Neural crest cell (in vitro differentiated cells): ENCODE results near the gene TCF4. TPM values are rescaled to one million over a fixed set of nuclear protein-coding genes. Genes with fewer than 3 reads are reported as not detected.

Experiments used
- DNase-seq: peaks from one replicate; pipeline ENCODE4 v3.0.0; 2021; ENCODE audit warnings: low read depth, mixed read lengths, low spot score
- H3K27ac Mint-ChIP-seq: one replicate; pipeline ENCODE4 v1.8.0; 2021; ENCODE audit warnings: mild to moderate bottlenecking, mixed read lengths; ENCODE audit not compliant: unreplicated experiment
- H3K27me3 Mint-ChIP-seq: 2 replicates; pipeline ENCODE4 v1.8.0; 2021; ENCODE audit warnings: low read depth, mild to moderate bottlenecking, mixed read lengths
- H3K36me3 Mint-ChIP-seq: 2 replicates; pipeline ENCODE4 v1.8.0; 2021; ENCODE audit warnings: low read depth, mild to moderate bottlenecking, mixed read lengths
- H3K4me1 Mint-ChIP-seq: 2 replicates; pipeline ENCODE4 v1.8.0; 2021; ENCODE audit warnings: mixed read lengths
- H3K4me3 Mint-ChIP-seq: one replicate; pipeline ENCODE4 v1.8.0; 2021; ENCODE audit warnings: mild to moderate bottlenecking, mixed read lengths
- H3K9me3 Mint-ChIP-seq: 2 replicates; pipeline ENCODE4 v1.8.0; 2021; ENCODE audit warnings: mixed read lengths
- total RNA-seq: library from RNA; stranded (reverse); gene quantifications from 2 replicates; pipeline ENCODE4 v1.2.1, GENCODE V29; 2021
- TF ChIP-seq, protein P1 (sequence below): fragments of 200-600 bp; sonication (generic); conservative IDR thresholded peaks from 2 replicates; pipeline ENCODE4 v1.5.0; 2021; ENCODE audit warnings: antibody characterized with exemption, mild to moderate bottlenecking

The TCF4 gene
- total RNA-seq, 1 donor from 2014 or later: 89.9 TPM

- TF ChIP-seq, protein P1, sequence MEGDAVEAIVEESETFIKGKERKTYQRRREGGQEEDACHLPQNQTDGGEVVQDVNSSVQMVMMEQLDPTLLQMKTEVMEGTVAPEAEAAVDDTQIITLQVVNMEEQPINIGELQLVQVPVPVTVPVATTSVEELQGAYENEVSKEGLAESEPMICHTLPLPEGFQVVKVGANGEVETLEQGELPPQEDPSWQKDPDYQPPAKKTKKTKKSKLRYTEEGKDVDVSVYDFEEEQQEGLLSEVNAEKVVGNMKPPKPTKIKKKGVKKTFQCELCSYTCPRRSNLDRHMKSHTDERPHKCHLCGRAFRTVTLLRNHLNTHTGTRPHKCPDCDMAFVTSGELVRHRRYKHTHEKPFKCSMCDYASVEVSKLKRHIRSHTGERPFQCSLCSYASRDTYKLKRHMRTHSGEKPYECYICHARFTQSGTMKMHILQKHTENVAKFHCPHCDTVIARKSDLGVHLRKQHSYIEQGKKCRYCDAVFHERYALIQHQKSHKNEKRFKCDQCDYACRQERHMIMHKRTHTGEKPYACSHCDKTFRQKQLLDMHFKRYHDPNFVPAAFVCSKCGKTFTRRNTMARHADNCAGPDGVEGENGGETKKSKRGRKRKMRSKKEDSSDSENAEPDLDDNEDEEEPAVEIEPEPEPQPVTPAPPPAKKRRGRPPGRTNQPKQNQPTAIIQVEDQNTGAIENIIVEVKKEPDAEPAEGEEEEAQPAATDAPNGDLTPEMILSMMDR: no peak
- H3K4me3 Mint-ChIP-seq: no peak overlapping the region
- H3K27me3 Mint-ChIP-seq: no peaks in the 10 kb centered on the region
- H3K4me1 Mint-ChIP-seq: peaks cover 8% of the 10 kb centered on the region
- no peaks in the 10 kb centered on the region for H3K9me3 Mint-ChIP-seq
- peaks cover 6% of the 10 kb centered on the region for H3K36me3 Mint-ChIP-seq
- DNase-seq: no peak
- H3K27ac Mint-ChIP-seq: no peak overlapping the region
Observed at GRCh38 chr18:55233857-55234256, 354.1 kb downstream of the TCF4 start.

DNA sequence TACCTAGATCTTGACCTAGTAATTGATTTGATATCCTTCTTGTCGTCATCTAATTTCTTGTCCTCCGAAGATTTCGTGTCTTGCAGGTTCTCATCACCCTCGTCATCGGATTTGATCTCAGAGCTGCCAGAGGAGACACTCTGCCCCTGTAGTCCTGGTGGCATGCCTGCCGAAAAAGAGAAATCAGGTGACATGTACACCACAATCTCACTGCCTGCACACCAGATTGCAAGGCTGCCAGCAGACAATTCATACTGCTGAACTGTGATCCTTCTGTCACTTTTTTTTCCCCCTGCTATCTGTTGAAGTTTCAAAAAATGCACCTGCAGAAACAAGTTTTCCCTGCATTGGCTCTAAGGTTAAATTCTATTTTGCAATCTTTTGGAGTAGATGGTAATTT lies 355.5 kb downstream of the TCF4 start:
- Mint-ChIP-seq H3K27ac (no peak overlapping the region), H3K27me3 (no peaks in the 10 kb centered on the region), H3K9me3 (no peaks in the 10 kb centered on the region), H3K4me1 (peaks cover 21% of the 10 kb centered on the region), H3K36me3 (peaks cover 12% of the 10 kb centered on the region), H3K4me3 (no peak overlapping the region)
- TF ChIP-seq, protein P1: no peak
- DNase-seq: no peak

DNA sequence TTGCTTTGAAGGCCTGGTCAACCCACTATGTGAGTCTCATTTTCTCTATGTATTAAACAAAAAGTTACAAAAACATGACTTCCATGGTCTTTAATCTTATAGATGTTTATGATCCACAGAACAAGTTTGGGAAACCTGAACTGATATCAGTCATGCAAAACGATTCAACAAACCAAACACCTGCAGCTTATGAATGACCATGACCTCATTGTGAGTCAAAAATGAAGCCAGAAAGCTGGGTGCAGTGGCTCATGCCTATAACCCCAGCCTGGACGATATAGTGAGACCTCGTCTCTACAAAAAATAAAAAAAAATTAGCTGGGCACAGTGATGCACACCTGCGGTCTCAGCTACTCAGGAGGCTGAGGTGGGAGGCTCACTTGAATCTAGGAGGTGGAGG lies 358.3 kb downstream of the TCF4 start:
- H3K36me3 Mint-ChIP-seq: peaks cover 17% of the 10 kb centered on the region
- TF ChIP-seq, protein P1: no peak
- no peak overlapping the region for H3K4me3 Mint-ChIP-seq
- peaks cover 28% of the 10 kb centered on the region for H3K4me1 Mint-ChIP-seq
- DNase-seq: no peak
- no peak overlapping the region for H3K27ac Mint-ChIP-seq
- H3K27me3 Mint-ChIP-seq: no peaks in the 10 kb centered on the region
- H3K9me3 Mint-ChIP-seq: no peaks in the 10 kb centered on the region

GRCh38 chr18:55228707-55229106 lies 359.3 kb downstream of the TCF4 start:
- no peaks in the 10 kb centered on the region for H3K9me3 Mint-ChIP-seq
- TF ChIP-seq, protein P1: no peak
- no peaks in the 10 kb centered on the region for H3K27me3 Mint-ChIP-seq
- H3K4me3 Mint-ChIP-seq: no peak overlapping the region
- H3K27ac Mint-ChIP-seq: no peak overlapping the region
- DNase-seq: no peak
- peaks cover 21% of the 10 kb centered on the region for H3K36me3 Mint-ChIP-seq
- H3K4me1 Mint-ChIP-seq: peaks cover 35% of the 10 kb centered on the region

DNA sequence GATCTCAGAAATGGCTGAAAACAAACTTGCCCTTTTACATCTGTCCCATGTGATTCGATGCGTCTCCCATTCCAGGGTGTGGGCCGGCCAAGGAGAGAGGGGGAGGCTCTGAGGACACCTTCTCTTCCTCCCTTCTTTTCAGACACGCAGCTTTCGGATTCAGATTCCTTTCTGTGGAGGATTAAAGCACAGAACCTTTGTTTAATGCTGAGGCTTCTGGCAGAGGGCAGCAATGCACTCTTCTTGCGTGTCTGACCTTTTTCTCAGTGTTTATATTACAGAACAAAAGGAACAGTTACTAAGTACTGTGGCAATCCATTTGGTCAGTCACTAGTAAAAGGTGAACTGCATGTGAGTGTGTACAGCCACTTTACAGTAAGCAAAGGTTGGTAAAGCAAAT lies 359.8 kb downstream of the TCF4 start:
- Mint-ChIP-seq H3K27me3 (no peaks in the 10 kb centered on the region), H3K4me3 (no peak overlapping the region), H3K4me1 (peaks cover 36% of the 10 kb centered on the region), H3K36me3 (peaks cover 21% of the 10 kb centered on the region), H3K27ac (no peak overlapping the region), H3K9me3 (no peaks in the 10 kb centered on the region)
- no peak for DNase-seq
- TF ChIP-seq, protein P1: no peak

DNA sequence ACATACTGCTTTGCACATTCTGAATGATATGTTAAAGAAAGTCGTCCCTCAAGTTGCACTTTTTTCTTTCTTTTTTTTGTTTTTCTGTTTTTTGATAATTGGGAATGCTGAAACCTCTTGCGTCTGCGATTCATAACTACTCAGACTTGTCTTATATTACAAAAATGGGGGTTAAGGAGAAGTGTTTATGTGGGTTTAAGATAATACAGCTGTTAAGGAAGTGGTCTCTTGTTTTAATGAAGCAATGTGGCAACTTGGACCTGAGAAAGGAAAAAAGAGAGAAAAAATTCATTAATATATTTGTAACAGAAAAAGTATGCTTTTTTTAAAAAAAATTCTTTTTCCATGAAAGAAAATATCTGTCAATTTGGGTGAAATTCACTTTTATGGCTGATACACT lies 360.2 kb downstream of the TCF4 start:
- H3K9me3 Mint-ChIP-seq: no peaks in the 10 kb centered on the region

More for the DNA sequence above, 360.2 kb downstream of the TCF4 start:
- H3K27me3 Mint-ChIP-seq: no peaks in the 10 kb centered on the region
- no peak overlapping the region for H3K4me3 Mint-ChIP-seq
- no peak for DNase-seq
- peaks cover 21% of the 10 kb centered on the region for H3K36me3 Mint-ChIP-seq
- H3K4me1 Mint-ChIP-seq: peaks cover 39% of the 10 kb centered on the region
- no peak overlapping the region for H3K27ac Mint-ChIP-seq
- TF ChIP-seq, protein P1: no peak
